Heart right ventricle (tissue), 16 donors: ENCODE measurements around the gene FIS1. TPM values are rescaled to one million over a fixed set of nuclear protein-coding genes. Genes with fewer than 3 reads are reported as not detected.
"Not testable (repeated sequence)": the region's sequence is repeated elsewhere in the genome, so short reads cannot be mapped to it uniquely, and the experiment has no call there.

ENCODE experiments used
- ATAC-seq, 8 donors: fragments of 200-7000 bp; cut with Tn5 transposase; one replicate each; pipeline ENCODE4 v1.9.1; 2020; ENCODE audit warnings: mild to moderate bottlenecking in 8 of 8, moderate library complexity in 8 of 8, moderate number of reproducible peaks in 1 of 8
- DNase-seq, 2 donors: peaks; one replicate each; pipeline ENCODE4 v3.0.0-alpha.2; 2020
- H3K27ac ChIP-seq, 10 donors: fragments of 200-600 bp; sonication (generic) in 2 of 10; one replicate each; pipeline versions ENCODE4 v1.5.0 to v1.8.0; 2020 to 2022; ENCODE audit warnings: mild to moderate bottlenecking in 3 of 10
- H3K27me3 ChIP-seq, 7 donors: fragments of 200-600 bp; one replicate each; pipeline ENCODE4 v1.8.0; 2021 to 2022; ENCODE audit warnings: mild to moderate bottlenecking in 2 of 7
- H3K36me3 ChIP-seq, 9 donors: fragments of 200-600 bp; sonication (generic) in 1 of 9; one replicate each; pipeline versions ENCODE4 v1.5.0 to v1.8.0; 2020 to 2022; ENCODE audit warnings: mild to moderate bottlenecking in 2 of 9
- H3K4me1 ChIP-seq, 9 donors: fragments of 200-600 bp; sonication (generic) in 1 of 9; one replicate each; pipeline versions ENCODE4 v1.5.0 to v1.8.0; 2020 to 2022; ENCODE audit warnings: mild to moderate bottlenecking in 4 of 9
- H3K4me3 ChIP-seq, 10 donors: fragments of 200-600 bp; sonication (generic) in 2 of 10; one replicate each; pipeline versions ENCODE4 v1.5.0 to v1.8.0; 2020 to 2022; ENCODE audit warnings: mild to moderate bottlenecking in 7 of 10, moderate library complexity in 2 of 10
- H3K9me3 ChIP-seq, 11 donors: fragments of 200-600 bp in 10 of 11; sonication (generic) in 2 of 11; one replicate each; pipeline versions ENCODE4 v1.5.0 to v1.8.0; 2013 to 2022; ENCODE audit warnings: mild to moderate bottlenecking in 2 of 11, control low read depth in 1 of 11, moderate library complexity in 1 of 11
- WGBS, 2 donors: extraction: QIAGEN DNeasy Blood & Tissue Kit; methylation state at CpG; one replicate each; pipeline ENCODE4 v1.1.7; 2013; ENCODE audit warnings: inconsistent platforms in 1 of 2; 5-methylcytosine and 5-hydroxymethylcytosine counted together
- intact Hi-C, 10 donors: fragments of 100-400 bp; cut with DNase I; formaldehyde crosslinking; loops; one replicate each; pipeline versions ENCODE4 v1.11.1 to v1.14.2; 2022
- polyA plus RNA-seq, 2 donors: library from polyadenylated mRNA; stranded (reverse); fragments of 200-250 nt; gene quantifications; one replicate each; pipeline ENCODE4 v1.2.3, GENCODE V29; 2013
- total RNA-seq, 10 donors: library from RNA; stranded (reverse); fragmentation: NEBNext Ultra II Directional in 3 of 10; extraction: Animal tissue kit (Norgen Biotek cat#: 25700) in 3 of 10; gene quantifications; one replicate each; pipeline versions ENCODE4 v1.2.1 to v1.2.4, GENCODE V29; 2021 to 2023
- TF ChIP-seq, protein P1 (sequence below), 9 donors: fragments of 200-600 bp; sonication (generic) in 2 of 9; IDR thresholded peaks; one replicate each; pipeline versions ENCODE4 v1.5.0 to v1.8.0; 2021 to 2022; ENCODE audit warnings: antibody characterized with exemption in 9 of 9, mild to moderate bottlenecking in 5 of 9, moderate library complexity in 1 of 9
- donor health status: Arrhythmogenic right ventricular cardiomyopathy.
- donor health status: ischemic (EF 13 %, LVEDD 7.1; RV severe dilation, severe dysfunction).
- donor health status: healthy with polysubstance abuse.
- donor health status: DM: no; HTN: yes; CAD: no.
- donor health status: DM: no; HTN: no; CAD: no.
- donor health status: ischemic (EF 25% LVEDD 6.9; RV normal size, moderate dysfunction).
- donor health status: ischemic (EF 25% LVEDD 5.7; RV mildly dilated, moderate dysfunction).
- donor health status: healthy.
- donor health status: DM: yes; HTN: yes; CAD: no.
- donor health status: Ischemic cardiomyopathy.
- donor health status: ischemic (EF 35%, LVEDD 5.7; RV mildly dilated, moderate dysfunction).
- donor health status: nonischemic (EF 11% LVEDD 7.7; RV severe dilation, severe dysfunction).
- donor health status: DM: yes; HTN: yes; CAD: no.
- donor health status: PGD.
- donor health status: ischemic (EF 29% LVEDD 5.4; RV normal size, mild dysfunction).
- donor health status: nonischemic (EF 23%, LVEDD 6.1; RV moderate dilation, normal function).

FIS1 gene
- total and polyA plus RNA-seq, 12 donors = 147 to 439 (median 292) TPM

DNA sequence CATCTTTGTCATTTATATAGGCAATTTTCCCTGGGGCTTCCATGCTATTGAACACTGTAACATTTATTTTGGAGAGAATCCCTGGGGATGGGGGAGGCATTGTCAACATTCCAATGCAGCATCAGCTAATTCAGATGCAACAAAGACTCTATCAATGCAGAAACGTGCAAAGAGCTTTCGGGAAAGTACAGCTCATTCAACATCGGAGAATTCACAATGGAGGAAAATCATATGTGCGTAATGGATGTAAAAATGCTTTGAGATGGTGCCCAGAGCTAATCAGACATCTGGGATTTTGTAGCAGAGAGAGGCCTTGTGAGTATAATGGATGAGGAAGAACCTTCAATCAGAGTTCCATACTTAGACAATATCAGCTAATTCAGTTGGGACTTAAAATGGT lies 28.3 kb upstream of the FIS1 start:
- TF ChIP-seq, protein P1, sequence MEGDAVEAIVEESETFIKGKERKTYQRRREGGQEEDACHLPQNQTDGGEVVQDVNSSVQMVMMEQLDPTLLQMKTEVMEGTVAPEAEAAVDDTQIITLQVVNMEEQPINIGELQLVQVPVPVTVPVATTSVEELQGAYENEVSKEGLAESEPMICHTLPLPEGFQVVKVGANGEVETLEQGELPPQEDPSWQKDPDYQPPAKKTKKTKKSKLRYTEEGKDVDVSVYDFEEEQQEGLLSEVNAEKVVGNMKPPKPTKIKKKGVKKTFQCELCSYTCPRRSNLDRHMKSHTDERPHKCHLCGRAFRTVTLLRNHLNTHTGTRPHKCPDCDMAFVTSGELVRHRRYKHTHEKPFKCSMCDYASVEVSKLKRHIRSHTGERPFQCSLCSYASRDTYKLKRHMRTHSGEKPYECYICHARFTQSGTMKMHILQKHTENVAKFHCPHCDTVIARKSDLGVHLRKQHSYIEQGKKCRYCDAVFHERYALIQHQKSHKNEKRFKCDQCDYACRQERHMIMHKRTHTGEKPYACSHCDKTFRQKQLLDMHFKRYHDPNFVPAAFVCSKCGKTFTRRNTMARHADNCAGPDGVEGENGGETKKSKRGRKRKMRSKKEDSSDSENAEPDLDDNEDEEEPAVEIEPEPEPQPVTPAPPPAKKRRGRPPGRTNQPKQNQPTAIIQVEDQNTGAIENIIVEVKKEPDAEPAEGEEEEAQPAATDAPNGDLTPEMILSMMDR (IDR thresholded peaks at IDR 0.05) = no peak
- Histone ChIP-seq H3K36me3 (no peaks in the 10 kb centered on the region), H3K4me1 (no peaks in the 10 kb centered on the region), H3K9me3 (no peaks in the 10 kb centered on the region), H3K4me3 (no peak overlapping the region), H3K27me3 (peaks cover 0 to 49% (median 17%) of the 10 kb centered on the region in 7 donors), H3K27ac (no peak overlapping the region)
- no peak for DNase-seq
- WGBS, 2 donors = 49 to 50% methylated on average over 4 of the region's 4 CpGs
- intact Hi-C loops = loop anchor here in 1 of 10 donors (10.0 kb wide), 1 partner anchor 378 kb away; the partner anchor contains the start of gene ACHE
- ATAC-seq = no peak

DNA sequence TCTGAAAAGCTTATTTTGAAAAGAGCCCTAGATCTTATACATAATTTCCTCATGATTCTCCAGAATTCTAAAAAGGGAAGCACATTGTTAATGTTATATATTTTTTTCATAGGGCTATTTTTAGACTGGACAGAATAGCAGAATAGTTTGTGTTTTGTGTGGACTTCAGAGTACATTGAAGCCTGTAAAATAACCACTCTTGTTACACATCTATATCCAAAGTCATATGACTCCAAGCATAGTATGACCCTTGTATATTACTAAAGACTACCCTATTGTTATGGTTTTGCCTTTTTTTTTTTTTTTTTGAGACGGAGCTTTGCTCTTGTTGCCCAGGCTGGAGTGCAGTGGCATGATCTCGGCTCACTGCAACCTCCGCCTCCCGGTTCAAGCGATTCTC lies 26.1 kb upstream of the FIS1 start:
- H3K4me3 ChIP-seq = no peak overlapping the region
- peaks cover 0 to 32% (median 5%) of the 10 kb centered on the region in 7 donors for H3K27me3 ChIP-seq
- TF ChIP-seq, protein P1 (IDR thresholded peaks at IDR 0.05) = no peak
- H3K9me3 ChIP-seq = no peaks in the 10 kb centered on the region
- H3K4me1 ChIP-seq = no peaks in the 10 kb centered on the region
- 68 to 78% methylated on average over 5 of the region's 5 CpGs for WGBS, 2 donors
- DNase-seq (no peak), ATAC-seq (no peak)
- intact Hi-C loops = loop anchor here in 1 of 10 donors (10.0 kb wide), 1 partner anchor 376 kb away; the partner anchor contains the start of gene ACHE
- H3K36me3 ChIP-seq = no peaks in the 10 kb centered on the region
- H3K27ac ChIP-seq = no peak overlapping the region

DNA sequence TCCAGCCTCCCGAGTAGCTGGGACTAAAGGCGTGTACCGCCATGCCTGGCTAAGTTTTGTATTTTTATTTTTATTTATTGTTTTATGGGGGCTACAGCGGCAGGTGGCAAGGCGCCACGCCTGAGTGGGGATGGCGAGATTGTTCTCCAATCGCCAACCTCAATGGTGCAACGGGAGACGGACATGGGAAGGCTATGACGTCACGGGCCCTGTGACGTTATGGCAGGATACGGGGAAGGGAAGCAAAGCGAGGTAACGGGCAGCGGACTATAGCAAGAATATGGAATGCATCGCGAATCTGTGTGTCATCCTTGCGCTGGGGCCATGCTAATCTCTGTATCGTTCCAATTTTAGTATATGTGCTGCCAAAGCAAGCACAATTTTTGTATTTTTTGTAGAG lies 24.8 kb upstream of the FIS1 start:
- peaks cover 0 to 21% (median 4%) of the 10 kb centered on the region in 7 donors for H3K27me3 ChIP-seq
- ATAC-seq (no peak), DNase-seq (no peak)
- TF ChIP-seq, protein P1 (IDR thresholded peaks at IDR 0.05) = no peak
- no peaks in the 10 kb centered on the region for H3K36me3 ChIP-seq
- no peak overlapping the region for H3K27ac ChIP-seq
- no peaks in the 10 kb centered on the region for H3K9me3 ChIP-seq
- no peaks in the 10 kb centered on the region for H3K4me1 ChIP-seq
- intact Hi-C loops = loop anchor here in 1 of 10 donors (10.0 kb wide), 1 partner anchor 375 kb away; the partner anchor contains the start of gene ACHE
- no peak overlapping the region for H3K4me3 ChIP-seq
- WGBS, 2 donors = 83 to 86% methylated on average over 21 of the region's 21 CpGs

DNA sequence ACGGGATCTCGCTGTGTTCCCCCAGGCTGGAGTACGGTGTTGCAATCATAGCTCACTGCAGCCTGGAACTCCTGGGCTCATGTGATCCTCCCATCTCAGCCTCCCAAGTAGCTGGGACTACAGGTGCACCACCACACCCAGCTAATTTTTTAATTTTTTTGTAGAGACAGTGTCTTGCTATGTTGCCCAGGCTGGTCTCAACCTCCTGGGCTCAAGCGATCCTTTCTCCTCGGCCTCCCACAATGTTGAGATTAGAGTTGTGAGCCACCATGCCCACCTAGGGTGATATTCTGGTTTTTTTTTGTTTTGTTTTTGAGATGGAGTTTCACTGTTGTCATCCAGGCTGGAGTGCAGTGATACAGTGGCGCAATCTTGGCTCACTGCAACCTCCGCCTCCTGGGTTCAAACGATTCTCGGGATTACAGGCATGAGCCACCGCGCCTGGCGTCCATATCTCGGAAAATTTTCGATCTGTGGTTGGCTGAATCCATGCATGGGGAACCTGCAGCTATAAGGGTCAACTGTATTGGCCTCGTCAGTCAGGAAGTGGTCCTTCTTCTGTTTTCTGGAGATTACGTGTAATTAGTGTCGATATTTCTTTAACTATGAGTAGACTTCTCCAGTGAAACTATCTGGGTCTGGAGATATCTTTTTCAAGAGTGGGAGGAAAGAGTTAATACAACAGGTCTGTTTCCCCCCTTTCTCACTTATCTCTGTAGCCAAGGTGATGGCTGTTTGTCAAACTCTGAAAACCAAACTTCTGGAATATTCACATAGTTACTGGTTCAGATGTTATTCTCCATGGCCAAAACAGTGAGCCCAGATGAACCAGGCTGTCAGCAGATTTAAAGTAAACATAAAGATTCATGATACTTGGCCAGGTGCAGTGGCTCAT lies 21.0 kb upstream of the FIS1 start:
- Histone ChIP-seq H3K27ac (no peak overlapping the region), H3K4me1 (peaks cover 0 to 10% (median 0%) of the 10 kb centered on the region in 9 donors), H3K27me3 (peaks cover 0 to 5% (median 0%) of the 10 kb centered on the region in 7 donors), H3K36me3 (no peaks in the 10 kb centered on the region), H3K9me3 (no peaks in the 10 kb centered on the region), H3K4me3 (no peak overlapping the region)
- intact Hi-C loops = no loop called here
- WGBS, 2 donors = 64 to 67% methylated on average over 17 of the region's 17 CpGs
- no peak for ATAC-seq
- TF ChIP-seq, protein P1 (IDR thresholded peaks at IDR 0.05) = no peak
- no peak for DNase-seq

DNA sequence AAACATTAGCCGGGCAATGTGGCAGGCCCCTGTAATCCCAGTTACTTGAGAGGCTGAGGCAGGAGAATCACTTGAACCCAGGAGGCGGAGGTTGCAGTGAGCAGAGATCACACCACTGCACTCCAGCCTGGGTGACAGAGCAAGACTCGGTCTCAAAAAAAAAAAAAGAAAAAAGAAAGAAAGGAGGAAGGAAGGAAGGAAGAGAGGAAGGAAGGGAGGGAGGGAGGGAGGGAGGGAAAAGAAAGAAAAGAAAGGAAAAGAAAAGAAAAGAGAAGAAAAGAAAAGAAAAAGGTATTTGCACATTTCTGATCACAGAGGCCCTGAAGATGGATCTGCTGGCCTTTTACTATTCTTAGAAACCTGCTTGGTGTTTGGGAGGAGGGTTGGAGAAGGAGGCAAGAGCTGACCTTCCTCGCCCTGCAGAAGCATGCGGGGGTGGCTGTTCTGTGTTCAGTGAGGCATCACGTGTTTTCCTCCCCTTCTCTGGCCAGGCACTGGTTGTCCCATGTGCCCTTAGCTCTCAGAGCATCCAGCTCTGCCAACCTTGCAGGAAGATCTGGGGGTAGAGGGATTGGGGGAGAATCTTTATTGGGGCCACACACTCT lies 19.3 kb upstream of the FIS1 start:
- H3K36me3 ChIP-seq, H3K27me3 ChIP-seq, intact Hi-C loops, H3K4me3 ChIP-seq, H3K4me1 ChIP-seq, H3K9me3 ChIP-seq: not testable (repeated sequence)
- WGBS, 2 donors = 42% methylated on average over 6 of the region's 6 CpGs
- H3K27ac ChIP-seq = peak overlapping the region in 1 of 10 donors; percentile 15
- peak; percentile 55 to 96 (median 80) for ATAC-seq
- peak; percentile 32 to 44 for DNase-seq
